K562 treated with DMSO at 1 percent for 48 hours (cell line): Measurements from ENCODE around the gene ODC1. TPM values are rescaled to one million over a fixed set of nuclear protein-coding genes. Genes with fewer than 3 reads are reported as not detected.

Source experiments
- total RNA-seq: library from RNA; unstranded; fragments of 300-600 nt; gene quantifications from 2 replicates; pipeline ENCODE4 v1.2.3, GENCODE V29; 2022; ENCODE audit warnings: low replicate concordance; ENCODE audit errors: extremely low read depth

ODC1 gene
- not detected in 2 replicates for total RNA-seq

DNA sequence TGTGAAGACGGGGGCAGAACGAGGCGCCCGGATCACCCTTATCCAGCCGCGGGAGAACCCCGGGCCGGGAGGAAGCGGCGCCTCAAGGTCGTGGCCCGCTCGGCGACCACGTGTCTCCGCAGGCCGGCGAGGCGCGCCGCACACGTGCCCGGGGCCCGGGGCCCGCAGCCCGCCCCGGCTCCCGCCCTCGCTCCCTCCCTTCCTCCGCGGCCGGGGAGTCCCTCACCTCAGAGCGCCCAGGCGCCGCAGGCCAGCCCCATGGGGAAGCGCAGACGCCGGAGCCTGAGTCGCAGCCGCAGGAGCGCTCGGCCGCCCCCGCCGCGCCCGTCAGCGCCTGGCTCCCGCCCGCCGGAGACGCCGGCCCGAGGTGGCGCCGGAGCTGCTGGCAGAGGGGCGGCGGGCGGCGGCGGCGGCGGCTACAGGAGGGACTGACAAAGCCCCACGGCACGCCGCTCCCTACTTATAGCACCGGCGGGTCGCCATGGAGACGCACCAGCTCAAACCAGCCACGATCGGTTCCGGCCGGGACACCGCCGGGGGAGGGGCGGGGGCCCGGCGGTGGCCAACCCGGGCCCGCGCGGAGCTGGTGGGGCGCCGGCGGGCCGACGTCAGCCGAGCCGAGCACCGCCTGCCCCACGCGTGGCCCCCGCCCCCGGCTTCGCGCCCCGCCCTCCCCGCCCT, at the start of gene ODC1:
Gene ODC1 (minus strand): TSS at position 433 of the 681 bp plus-strand sequence. CDS start 3,295 bp downstream, outside the sequence.

Other genes starting within 250 kb of the ODC1 start
- gene HPCAL1, start 145.4 kb downstream of the ODC1 start, total RNA-seq = not detected in 2 replicates
- gene NOL10, start 241.6 kb upstream of the ODC1 start, total RNA-seq = not detected in 2 replicates